ENCODE results near the gene HOXD8.
A peak's percentile ranks its signal among the peaks of the same experiment; 100 is the strongest.

HOXD8 gene

DNA sequence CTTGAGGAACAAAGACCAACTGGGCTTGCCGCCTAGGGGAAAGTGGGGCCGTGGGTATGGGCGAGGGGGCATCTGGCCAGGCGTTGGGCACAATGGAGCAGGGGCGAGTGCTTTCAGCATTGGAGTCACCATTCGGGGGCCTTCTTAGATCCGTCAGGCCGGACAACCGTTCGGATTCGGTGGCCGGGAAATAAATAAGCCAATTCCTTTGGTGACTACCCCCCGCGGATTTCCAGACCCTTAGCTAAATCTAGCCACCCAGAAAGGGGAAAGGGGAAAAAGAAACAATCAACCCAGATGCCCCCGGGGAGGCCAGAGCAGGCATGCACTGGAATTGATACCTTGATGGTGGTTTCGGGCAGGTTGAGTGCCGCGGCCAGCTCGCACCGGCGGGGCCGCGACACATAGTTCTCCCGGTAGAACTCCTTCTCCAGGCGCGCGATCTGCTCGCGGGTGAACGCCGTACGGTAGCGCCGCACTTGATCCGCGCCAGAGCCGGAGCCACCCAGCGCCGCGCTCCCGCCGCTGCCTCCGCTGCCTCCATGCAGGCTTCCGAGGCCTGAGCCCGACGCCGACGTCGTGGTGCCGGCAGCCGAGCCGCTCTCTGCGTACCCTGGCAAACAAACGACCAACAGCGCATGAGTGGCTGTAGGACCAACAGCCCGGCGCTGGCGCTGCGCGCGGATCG, 47.5 kb upstream of the HOXD8 start:
- peak overlapping the region; percentile 5 to 23 for H3K4me3 ChIP-seq (ENCODE audit: low read depth in 1 of 2, low read length in 1 of 2)
- H3K4me1 ChIP-seq (ENCODE audit: control insufficient read depth in 1 of 2, insufficient read depth in 1 of 2, low read depth in 1 of 2, low read length in 1 of 2), result peaks cover 73 to 76% of the 10 kb centered on the region in 2 experiments
- no peak overlapping the region for H3K27ac ChIP-seq
- no peaks in the 10 kb centered on the region for H3K36me3 ChIP-seq
- TF ChIP-seq, protein P1, sequence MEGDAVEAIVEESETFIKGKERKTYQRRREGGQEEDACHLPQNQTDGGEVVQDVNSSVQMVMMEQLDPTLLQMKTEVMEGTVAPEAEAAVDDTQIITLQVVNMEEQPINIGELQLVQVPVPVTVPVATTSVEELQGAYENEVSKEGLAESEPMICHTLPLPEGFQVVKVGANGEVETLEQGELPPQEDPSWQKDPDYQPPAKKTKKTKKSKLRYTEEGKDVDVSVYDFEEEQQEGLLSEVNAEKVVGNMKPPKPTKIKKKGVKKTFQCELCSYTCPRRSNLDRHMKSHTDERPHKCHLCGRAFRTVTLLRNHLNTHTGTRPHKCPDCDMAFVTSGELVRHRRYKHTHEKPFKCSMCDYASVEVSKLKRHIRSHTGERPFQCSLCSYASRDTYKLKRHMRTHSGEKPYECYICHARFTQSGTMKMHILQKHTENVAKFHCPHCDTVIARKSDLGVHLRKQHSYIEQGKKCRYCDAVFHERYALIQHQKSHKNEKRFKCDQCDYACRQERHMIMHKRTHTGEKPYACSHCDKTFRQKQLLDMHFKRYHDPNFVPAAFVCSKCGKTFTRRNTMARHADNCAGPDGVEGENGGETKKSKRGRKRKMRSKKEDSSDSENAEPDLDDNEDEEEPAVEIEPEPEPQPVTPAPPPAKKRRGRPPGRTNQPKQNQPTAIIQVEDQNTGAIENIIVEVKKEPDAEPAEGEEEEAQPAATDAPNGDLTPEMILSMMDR (IDR thresholded peaks at IDR 0.05), result no peak
- H3K27me3 ChIP-seq, result peaks cover 100% of the 10 kb centered on the region
- H3K9me3 ChIP-seq, result peaks cover 9% of the 10 kb centered on the region

DNA sequence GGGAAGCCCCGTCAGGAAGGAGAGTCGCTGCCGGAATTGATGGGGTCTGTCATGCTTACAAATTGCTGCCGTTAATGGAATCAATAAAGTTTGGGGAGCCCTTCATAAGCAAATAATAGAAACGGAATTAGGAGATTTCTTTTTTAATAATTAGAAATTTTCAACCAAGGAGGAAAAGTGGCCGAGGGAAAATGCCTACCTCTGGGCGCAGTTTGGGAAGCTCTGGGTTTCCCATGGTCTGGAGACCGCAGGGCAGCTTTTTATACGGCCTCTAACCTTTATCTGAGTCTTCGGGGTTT, 47.0 kb upstream of the HOXD8 start:
- Histone ChIP-seq H3K9me3 (peaks cover 9% of the 10 kb centered on the region), H3K27me3 (peaks cover 100% of the 10 kb centered on the region), H3K36me3 (no peaks in the 10 kb centered on the region), H3K27ac (no peak overlapping the region), H3K4me1 (ENCODE audit: control insufficient read depth in 1 of 2, insufficient read depth in 1 of 2, low read depth in 1 of 2, low read length in 1 of 2) (peaks cover 73 to 76% of the 10 kb centered on the region in 2 experiments), H3K4me3 (ENCODE audit: low read depth in 1 of 2, low read length in 1 of 2) (peak overlapping the region; percentile 5 to 23)
- TF ChIP-seq, protein P1 (IDR thresholded peaks at IDR 0.05), result no peak

DNA sequence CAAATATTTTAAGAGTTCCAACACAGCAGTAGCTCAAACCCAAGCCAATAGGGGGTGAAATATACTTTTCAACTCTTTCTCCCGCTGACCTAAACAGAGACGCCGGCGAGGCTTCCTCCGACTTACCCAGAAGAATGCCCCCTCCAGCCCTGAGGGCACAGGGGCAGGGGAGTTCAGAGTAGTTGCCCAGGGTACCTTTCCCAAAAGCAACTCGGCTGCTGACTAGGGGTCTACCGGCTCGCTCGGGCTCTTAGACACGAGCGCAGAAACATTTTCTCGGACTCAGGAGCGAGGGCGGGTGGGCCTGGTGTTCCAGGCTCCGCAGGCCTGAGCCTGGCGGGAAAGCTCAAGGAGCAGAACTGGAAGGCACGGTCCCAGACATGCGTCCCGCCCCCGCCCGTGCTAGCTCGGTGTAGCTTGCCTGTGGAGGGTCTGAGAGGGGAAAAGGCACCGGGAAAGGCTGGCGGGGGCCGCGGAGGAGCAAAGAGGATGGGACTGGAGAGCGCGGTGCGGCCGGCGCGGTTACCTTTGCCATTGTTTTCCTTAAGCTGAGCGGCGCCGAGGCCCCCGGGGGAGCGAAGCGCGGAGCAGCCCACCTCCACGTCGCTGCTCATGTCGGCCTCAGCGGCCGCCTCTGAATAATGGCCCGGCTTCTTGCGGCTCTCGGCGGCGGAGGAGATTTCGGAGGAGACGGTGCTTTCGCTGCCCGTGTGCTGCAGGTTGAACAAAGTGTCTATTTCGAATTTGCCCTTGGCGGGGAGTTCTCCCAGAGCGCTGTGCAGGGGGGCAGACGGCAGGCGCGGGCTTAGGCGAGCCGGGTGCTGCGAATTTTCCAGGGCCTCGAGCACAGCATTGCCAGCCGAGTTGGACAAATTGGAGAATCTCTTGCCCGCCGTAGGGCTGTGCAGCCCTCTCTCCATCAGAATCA, 46.4 kb upstream of the HOXD8 start:
- H3K9me3 ChIP-seq, result peaks cover 9% of the 10 kb centered on the region

DNA sequence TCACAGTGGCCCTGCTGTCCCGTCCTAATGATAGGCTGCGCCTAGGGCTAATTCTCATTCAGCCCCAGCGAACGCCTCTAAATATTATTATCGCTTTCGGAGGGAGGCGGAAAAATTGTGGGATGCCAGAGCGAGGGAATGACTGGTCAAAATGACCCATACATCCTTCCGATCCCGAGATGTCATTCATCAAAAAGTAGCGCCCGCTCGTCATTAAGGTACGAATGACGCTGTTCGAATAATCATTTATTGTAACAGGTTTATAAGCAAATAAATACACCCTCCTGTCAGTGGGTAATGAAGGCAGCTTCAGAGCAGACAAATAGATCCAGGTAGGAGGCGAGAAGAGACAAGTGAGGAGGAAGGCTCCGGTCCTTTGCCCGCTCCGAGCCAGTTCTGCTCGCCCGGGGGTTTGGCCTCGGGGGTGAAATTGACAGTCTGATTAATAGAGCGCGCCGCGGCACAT, 45.7 kb upstream of the HOXD8 start, which contains the start of gene EVX2:
Gene EVX2 (minus strand): TSS at position 167 of the 466 bp plus-strand sequence. CDS start 186 bp downstream, outside the sequence.
- peaks cover 78 to 81% of the 10 kb centered on the region in 2 experiments for H3K4me1 ChIP-seq (ENCODE audit: control insufficient read depth in 1 of 2, insufficient read depth in 1 of 2, low read depth in 1 of 2, low read length in 1 of 2)
- TF ChIP-seq, protein P1 (IDR thresholded peaks at IDR 0.05), result no peak
- no peaks in the 10 kb centered on the region for H3K36me3 ChIP-seq
- peaks cover 9% of the 10 kb centered on the region for H3K9me3 ChIP-seq
- H3K4me3 ChIP-seq (ENCODE audit: low read depth in 1 of 2, low read length in 1 of 2), result peak within 1 kb of the TSS; percentile 17 to 20
- no peak within 1 kb of the TSS for H3K27ac ChIP-seq
- peaks cover 100% of the 10 kb centered on the region for H3K27me3 ChIP-seq

More for the DNA sequence above, 46.4 kb upstream of the HOXD8 start:
- Histone ChIP-seq H3K36me3 (no peaks in the 10 kb centered on the region), H3K27me3 (peaks cover 100% of the 10 kb centered on the region), H3K4me1 (ENCODE audit: control insufficient read depth in 1 of 2, insufficient read depth in 1 of 2, low read depth in 1 of 2, low read length in 1 of 2) (peaks cover 78 to 81% of the 10 kb centered on the region in 2 experiments), H3K27ac (no peak overlapping the region), H3K4me3 (ENCODE audit: low read depth in 1 of 2, low read length in 1 of 2) (peak overlapping the region in 1 of 2 experiments; percentile 8)
- TF ChIP-seq, protein P1 (IDR thresholded peaks at IDR 0.05), result no peak

DNA sequence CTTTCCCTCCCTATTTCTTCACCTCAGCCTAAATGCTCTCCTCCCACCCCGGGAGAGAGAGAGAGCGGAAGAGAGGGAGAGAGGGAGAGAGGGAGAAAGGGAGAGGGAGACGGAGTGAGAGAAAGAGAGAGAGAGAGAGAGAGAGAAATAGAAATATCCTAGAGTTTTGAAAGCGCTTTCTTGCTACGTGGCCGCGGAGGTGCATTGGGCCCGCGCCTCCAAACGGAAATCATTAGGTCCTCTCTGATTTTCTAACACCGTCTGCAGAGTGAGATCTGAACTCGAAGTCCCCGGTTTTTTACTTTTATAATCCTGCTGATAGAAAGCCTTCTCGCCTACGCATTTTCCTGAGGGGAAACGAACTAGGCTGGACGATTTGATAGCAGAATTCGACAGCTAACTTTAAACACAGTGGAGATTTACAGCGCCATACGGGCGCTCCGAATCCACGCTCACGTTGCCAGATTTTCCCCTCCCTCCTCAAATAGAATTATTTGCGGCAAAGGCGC, 44.8 kb upstream of the HOXD8 start:
- H3K9me3 ChIP-seq, result peaks cover 9% of the 10 kb centered on the region
- TF ChIP-seq, protein P1 (IDR thresholded peaks at IDR 0.05), result no peak
- H3K4me1 ChIP-seq (ENCODE audit: control insufficient read depth in 1 of 2, insufficient read depth in 1 of 2, low read depth in 1 of 2, low read length in 1 of 2), result peaks cover 70 to 72% of the 10 kb centered on the region in 2 experiments
- H3K27me3 ChIP-seq, result peaks cover 100% of the 10 kb centered on the region
- H3K27ac ChIP-seq, result no peak overlapping the region
- H3K4me3 ChIP-seq (ENCODE audit: low read depth in 1 of 2, low read length in 1 of 2), result peak overlapping the region; percentile 17 to 20
- no peaks in the 10 kb centered on the region for H3K36me3 ChIP-seq

Measured in neutrophil (primary cell).